ENCODE results near the gene METTL5. TPM values are rescaled to one million over a fixed set of nuclear protein-coding genes. Genes with fewer than 3 reads are reported as not detected.

The METTL5 gene
- total RNA-seq, 1 donor from 2014 or later: 42.3 TPM

DNA sequence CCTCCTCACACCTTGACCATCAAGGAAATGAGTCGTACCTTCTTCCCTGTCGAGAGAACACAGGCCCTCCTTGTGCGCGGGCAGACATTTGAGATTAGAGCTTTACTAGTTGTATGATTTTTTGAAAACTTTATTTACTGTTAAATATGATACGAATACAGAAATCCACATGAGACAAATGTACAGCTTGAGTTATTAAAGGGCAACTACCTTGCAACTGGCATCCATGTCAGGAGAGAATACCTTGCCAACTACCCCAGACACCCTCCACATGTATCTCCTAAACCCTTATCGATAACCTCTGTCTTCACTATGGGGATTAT is 62.8 kb downstream of the METTL5 start:
- Mint-ChIP-seq H3K27ac (peak overlapping the region; percentile 81), H3K4me3 (ENCODE audit: low read depth) (no peak overlapping the region), H3K27me3 (no peaks in the 10 kb centered on the region), H3K9me3 (ENCODE audit: low read depth) (peaks cover 15% of the 10 kb centered on the region), H3K4me1 (ENCODE audit: low read depth) (peaks cover 5% of the 10 kb centered on the region), H3K36me3 (ENCODE audit: insufficient read depth) (peaks cover 23% of the 10 kb centered on the region)
- TF ChIP-seq, protein P1, sequence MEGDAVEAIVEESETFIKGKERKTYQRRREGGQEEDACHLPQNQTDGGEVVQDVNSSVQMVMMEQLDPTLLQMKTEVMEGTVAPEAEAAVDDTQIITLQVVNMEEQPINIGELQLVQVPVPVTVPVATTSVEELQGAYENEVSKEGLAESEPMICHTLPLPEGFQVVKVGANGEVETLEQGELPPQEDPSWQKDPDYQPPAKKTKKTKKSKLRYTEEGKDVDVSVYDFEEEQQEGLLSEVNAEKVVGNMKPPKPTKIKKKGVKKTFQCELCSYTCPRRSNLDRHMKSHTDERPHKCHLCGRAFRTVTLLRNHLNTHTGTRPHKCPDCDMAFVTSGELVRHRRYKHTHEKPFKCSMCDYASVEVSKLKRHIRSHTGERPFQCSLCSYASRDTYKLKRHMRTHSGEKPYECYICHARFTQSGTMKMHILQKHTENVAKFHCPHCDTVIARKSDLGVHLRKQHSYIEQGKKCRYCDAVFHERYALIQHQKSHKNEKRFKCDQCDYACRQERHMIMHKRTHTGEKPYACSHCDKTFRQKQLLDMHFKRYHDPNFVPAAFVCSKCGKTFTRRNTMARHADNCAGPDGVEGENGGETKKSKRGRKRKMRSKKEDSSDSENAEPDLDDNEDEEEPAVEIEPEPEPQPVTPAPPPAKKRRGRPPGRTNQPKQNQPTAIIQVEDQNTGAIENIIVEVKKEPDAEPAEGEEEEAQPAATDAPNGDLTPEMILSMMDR (IDR thresholded peaks at IDR 0.05; ENCODE audit: unreplicated experiment): no peak
- no peak for DNase-seq (ENCODE audit: low spot score, unreplicated experiment)

Other genes with a start within 250 kb of the METTL5 start
- 62.1 and 66.5 TPM in 2 replicates for gene PPIG, start 240.6 kb downstream of the METTL5 start, total RNA-seq
- 1.2 and 1.6 TPM in 2 replicates for gene CFAP210, start 130.5 kb downstream of the METTL5 start, total RNA-seq
- gene PHOSPHO2, start 130.4 kb downstream of the METTL5 start, total RNA-seq: 13.5 and 17.3 TPM in 2 replicates
- 50.1 and 56.9 TPM in 2 replicates for gene KLHL23, start 91.1 kb downstream of the METTL5 start, total RNA-seq
- gene SSB, start 26.0 kb downstream of the METTL5 start, total RNA-seq: 139 and 141 TPM in 2 replicates
- gene UBR3, start 2.5 kb upstream of the METTL5 start, total RNA-seq: 36.9 and 41.5 TPM in 2 replicates

Measured in progenitor cell of endocrine pancreas (in vitro differentiated cells).